ENCODE measurements around the gene VENTX.

- TF ChIP-seq PRDM15 (CRISPR knock-in tag; IDR thresholded peaks at IDR 0.05) (no peak), ESRRA (IDR thresholded peaks at IDR 0.05; ENCODE audit: low read length) (no peak), SKIL (IDR thresholded peaks at IDR 0.05; ENCODE audit: low read depth, poor library complexity, severe bottlenecking) (no peak), EZH2 (IDR thresholded peaks at IDR 0.05; ENCODE audit: borderline replicate concordance, control insufficient read depth, low read depth, low read length) (no peak)
Measured at GRCh38 chr10:133212853-133213494, 24.7 kb upstream of the VENTX start.
